Nephron (organoid): ENCODE results near the gene PLCB4.

Experiments used
- H3K27ac Mint-ChIP-seq, 3 experiments: 2 replicates each; pipeline ENCODE4 v1.8.0; 2020; ENCODE audit warnings: mixed read lengths in 3 of 3, mild to moderate bottlenecking in 2 of 3, moderate library complexity in 1 of 3
- H3K27me3 Mint-ChIP-seq: 2 replicates; pipeline ENCODE4 v1.8.0; 2021; ENCODE audit warnings: low read depth, mild to moderate bottlenecking, moderate library complexity, mixed read lengths
- H3K36me3 Mint-ChIP-seq: 2 replicates; pipeline ENCODE4 v1.8.0; 2020; ENCODE audit warnings: low read depth, mixed read lengths
- H3K4me1 Mint-ChIP-seq: 2 replicates; pipeline ENCODE4 v1.8.0; 2020; ENCODE audit warnings: mixed read lengths
- H3K4me3 Mint-ChIP-seq, 3 experiments: 2 replicates each; pipeline ENCODE4 v1.8.0; 2020; ENCODE audit warnings: mild to moderate bottlenecking in 3 of 3, mixed read lengths in 3 of 3, moderate library complexity in 2 of 3
- H3K9me3 Mint-ChIP-seq: 2 replicates; pipeline ENCODE4 v1.8.0; 2020; ENCODE audit warnings: mixed read lengths
- CTCF ChIP-seq, 3 experiments: fragments of 200-600 bp; sonication (generic); IDR thresholded peaks; one replicate each; pipeline ENCODE4 v1.5.0; 2021; ENCODE audit warnings: antibody characterized with exemption in 3 of 3; ENCODE audit not compliant: unreplicated experiment in 3 of 3

The PLCB4 gene

GRCh38 chr20:9082741-9083140 is 13.9 kb downstream of the PLCB4 start:
- H3K4me3 Mint-ChIP-seq = no peak overlapping the region
- peaks cover 11% of the 10 kb centered on the region for H3K36me3 Mint-ChIP-seq
- peaks cover 6% of the 10 kb centered on the region for H3K27me3 Mint-ChIP-seq
- H3K9me3 Mint-ChIP-seq = peaks cover 10% of the 10 kb centered on the region
- H3K27ac Mint-ChIP-seq = no peak overlapping the region
- no peak for TF ChIP-seq CTCF (IDR thresholded peaks at IDR 0.05; ENCODE audit: unreplicated experiment in 3 of 3)
- H3K4me1 Mint-ChIP-seq = peaks cover 14% of the 10 kb centered on the region

- Mint-ChIP-seq H3K9me3 (peaks cover 10% of the 10 kb centered on the region), H3K36me3 (peaks cover 11% of the 10 kb centered on the region), H3K4me1 (peaks cover 20% of the 10 kb centered on the region), H3K27me3 (no peaks in the 10 kb centered on the region), H3K4me3 (no peak overlapping the region), H3K27ac (no peak overlapping the region)
- TF ChIP-seq CTCF (IDR thresholded peaks at IDR 0.05; ENCODE audit: unreplicated experiment in 3 of 3) = no peak
These were observed 18.8 kb downstream of the PLCB4 start for GRCh38 chr20:9087531-9088217.

DNA sequence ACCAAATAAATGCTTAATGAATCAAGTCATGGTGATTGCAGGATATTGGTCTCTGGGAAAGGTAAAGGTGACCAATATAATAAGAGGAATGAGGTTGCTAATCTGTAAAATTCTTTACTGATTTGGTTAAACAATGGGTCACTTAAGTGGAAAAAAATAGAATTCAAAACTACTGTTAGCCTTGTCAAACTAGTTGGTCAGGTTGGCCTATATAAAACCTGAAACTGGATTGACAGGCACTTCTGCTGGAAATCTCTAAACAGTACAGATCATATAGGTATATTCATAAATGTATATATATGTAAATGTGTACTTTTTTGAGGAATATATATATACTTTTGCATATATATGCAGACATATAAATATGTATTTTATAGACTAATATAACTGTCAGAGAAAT is 19.7 kb downstream of the PLCB4 start:
- TF ChIP-seq CTCF (IDR thresholded peaks at IDR 0.05; ENCODE audit: unreplicated experiment in 3 of 3) = no peak
- peaks cover 11% of the 10 kb centered on the region for H3K36me3 Mint-ChIP-seq

GRCh38 chr20:9092113-9092512 is 23.2 kb downstream of the PLCB4 start:
- peaks cover 32% of the 10 kb centered on the region for H3K4me1 Mint-ChIP-seq
- peaks cover 3% of the 10 kb centered on the region for H3K9me3 Mint-ChIP-seq
- TF ChIP-seq CTCF (IDR thresholded peaks at IDR 0.05; ENCODE audit: unreplicated experiment in 3 of 3) = no peak
- no peaks in the 10 kb centered on the region for H3K27me3 Mint-ChIP-seq
- no peak overlapping the region for H3K4me3 Mint-ChIP-seq
- no peaks in the 10 kb centered on the region for H3K36me3 Mint-ChIP-seq
- no peak overlapping the region for H3K27ac Mint-ChIP-seq

More for the DNA sequence above, 19.7 kb downstream of the PLCB4 start:
- H3K27me3 Mint-ChIP-seq = no peaks in the 10 kb centered on the region
- no peak overlapping the region for H3K4me3 Mint-ChIP-seq
- H3K4me1 Mint-ChIP-seq = peaks cover 23% of the 10 kb centered on the region
- no peak overlapping the region for H3K27ac Mint-ChIP-seq
- H3K9me3 Mint-ChIP-seq = peaks cover 10% of the 10 kb centered on the region

DNA sequence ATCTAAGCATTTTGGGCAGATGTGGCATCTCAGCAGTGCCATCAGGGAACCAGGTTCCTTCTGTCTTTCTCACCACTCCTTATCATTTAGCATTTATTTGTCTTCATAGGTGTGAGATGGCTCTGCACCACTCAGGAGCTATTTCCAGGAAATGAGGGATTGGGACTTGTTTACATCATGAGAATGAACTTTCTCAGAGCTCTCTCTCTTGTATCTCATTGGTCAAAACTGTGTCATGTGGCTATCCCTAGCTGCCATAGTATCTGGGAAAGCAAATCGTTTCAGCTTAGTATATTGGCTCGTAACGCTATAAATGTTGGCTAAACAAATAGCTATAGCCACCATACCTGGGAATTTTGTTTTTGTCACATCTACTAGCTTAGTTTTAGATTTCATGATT is 23.8 kb downstream of the PLCB4 start:
- H3K4me1 Mint-ChIP-seq = peaks cover 32% of the 10 kb centered on the region
- no peak overlapping the region for H3K4me3 Mint-ChIP-seq
- H3K36me3 Mint-ChIP-seq = no peaks in the 10 kb centered on the region
- no peak for TF ChIP-seq CTCF (IDR thresholded peaks at IDR 0.05; ENCODE audit: unreplicated experiment in 3 of 3)
- no peaks in the 10 kb centered on the region for H3K9me3 Mint-ChIP-seq
- H3K27ac Mint-ChIP-seq = peak overlapping the region in 1 of 3 experiments; percentile 80
- H3K27me3 Mint-ChIP-seq = no peaks in the 10 kb centered on the region
